Umbilical cord (tissue), 2 donors: ENCODE results near the gene RGL1. TPM values are rescaled to one million over a fixed set of nuclear protein-coding genes. Genes with fewer than 3 reads are reported as not detected.
"Not testable (repeated sequence)": the region's sequence is repeated elsewhere in the genome, so short reads cannot be mapped to it uniquely, and the experiment has no call there.

Source experiments
- DNase-seq: peaks from one replicate; pipeline ENCODE4 v3.0.0-alpha.2; 2015; ENCODE audit warnings: low spot score
- total RNA-seq: library from RNA; depleted of rRNA; stranded (reverse); fragments of >200 nt; gene quantifications from one replicate; pipeline ENCODE4 v1.2.3, GENCODE V29; 2014; ENCODE audit warnings: low replicate concordance; ENCODE audit not compliant: insufficient read depth

The RGL1 gene
- 30.8 TPM for total RNA-seq

- DNase-seq, result peak; percentile 89
These were observed at the start of gene RGL1 for GRCh38 chr1:183804916-183805841. Gene RGL1, plus strand, starts transcription at chr1:183805120. Its CDS starts 178 bp downstream, at chr1:183805298.

- DNase-seq, result no peak
These were observed 48.6 kb upstream of the RGL1 start for GRCh38 chr1:183756326-183756725.

- DNase-seq, result peak; percentile 29
These were observed 47.9 kb upstream of the RGL1 start for GRCh38 chr1:183757061-183757460.

DNA sequence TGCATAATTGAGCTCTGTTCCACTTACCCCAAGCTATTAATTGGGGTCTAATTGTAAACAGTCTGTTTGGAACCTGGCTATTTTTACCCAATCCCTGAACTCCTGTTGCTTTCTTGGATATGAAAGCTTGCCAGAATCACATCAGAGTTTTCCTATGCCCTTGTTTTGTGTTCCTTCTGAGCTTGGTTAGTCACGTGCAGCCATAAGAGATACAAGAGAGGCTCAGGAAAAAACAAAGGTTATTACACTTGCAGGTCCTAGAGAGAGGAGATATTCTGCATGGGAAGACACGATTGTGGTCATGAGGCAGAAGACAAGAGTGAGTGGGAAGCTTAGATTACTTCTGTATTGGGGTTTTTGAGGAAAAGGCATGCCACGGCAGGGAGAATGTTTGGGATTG, 46.0 kb upstream of the RGL1 start:
- DNase-seq, result no peak

DNA sequence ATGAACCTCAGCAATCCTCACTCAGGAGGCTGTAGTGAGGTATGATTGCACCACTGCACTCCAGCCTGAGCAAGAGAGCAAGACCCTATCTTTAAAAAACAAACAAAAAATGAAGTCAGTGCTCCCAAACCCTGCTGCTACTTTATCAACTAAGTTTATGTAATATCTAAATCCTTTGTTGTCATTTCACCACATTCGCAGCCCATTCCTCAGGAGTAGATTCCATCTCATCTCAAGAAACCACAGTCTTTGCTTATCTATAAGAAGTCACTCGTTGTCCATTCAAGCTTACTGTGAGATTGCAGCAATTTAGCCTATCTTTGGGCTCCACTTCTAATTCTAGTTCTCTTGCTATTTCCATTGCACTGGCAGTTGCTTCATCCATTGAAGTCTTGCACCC, 44.3 kb upstream of the RGL1 start:
- DNase-seq, result no peak

GRCh38 chr1:183761871-183762270, 43.0 kb upstream of the RGL1 start:
- no peak for DNase-seq

DNA sequence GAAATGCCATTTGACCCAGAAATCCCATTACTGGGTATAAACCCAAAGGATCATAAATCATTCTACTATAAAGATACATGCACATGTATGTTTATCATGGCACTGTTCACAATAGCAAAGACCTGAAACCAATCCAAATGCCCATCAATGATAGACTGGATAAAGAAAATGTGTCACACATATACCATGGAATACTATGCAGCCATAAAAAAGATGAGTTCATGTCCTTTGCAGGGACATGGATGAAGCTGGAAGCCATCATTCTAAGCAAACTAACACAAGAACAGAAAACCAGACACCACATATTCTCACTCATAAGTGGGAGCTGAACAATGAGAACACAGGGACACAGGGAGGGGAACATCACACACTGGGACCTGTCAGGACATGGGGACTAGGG, 42.1 kb upstream of the RGL1 start:
- DNase-seq, result not testable (repeated sequence)

DNA sequence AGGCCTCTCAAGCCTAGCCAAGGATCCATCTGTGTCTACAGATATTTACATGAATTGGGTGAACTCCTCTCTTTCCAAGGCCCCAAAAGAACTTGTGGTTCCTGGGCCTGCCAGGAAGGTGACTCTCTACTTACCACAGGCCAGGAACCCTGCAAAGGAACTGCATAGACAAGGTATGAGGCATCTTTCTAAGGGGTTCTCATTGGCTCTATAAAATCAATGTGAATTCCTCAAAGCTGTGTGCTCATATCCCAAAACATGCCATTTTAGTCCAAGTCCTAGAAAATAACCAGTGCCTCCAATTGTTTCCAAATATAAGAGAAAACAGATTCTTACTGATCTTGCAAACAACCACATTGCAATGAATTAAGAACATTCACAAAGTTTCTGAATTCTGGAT, 39.9 kb upstream of the RGL1 start:
- DNase-seq, result no peak

GRCh38 chr1:183769956-183770815, 34.7 kb upstream of the RGL1 start:
- no peak for DNase-seq

- DNase-seq, result no peak
These were observed 34.1 kb upstream of the RGL1 start for GRCh38 chr1:183770816-183771128.

DNA sequence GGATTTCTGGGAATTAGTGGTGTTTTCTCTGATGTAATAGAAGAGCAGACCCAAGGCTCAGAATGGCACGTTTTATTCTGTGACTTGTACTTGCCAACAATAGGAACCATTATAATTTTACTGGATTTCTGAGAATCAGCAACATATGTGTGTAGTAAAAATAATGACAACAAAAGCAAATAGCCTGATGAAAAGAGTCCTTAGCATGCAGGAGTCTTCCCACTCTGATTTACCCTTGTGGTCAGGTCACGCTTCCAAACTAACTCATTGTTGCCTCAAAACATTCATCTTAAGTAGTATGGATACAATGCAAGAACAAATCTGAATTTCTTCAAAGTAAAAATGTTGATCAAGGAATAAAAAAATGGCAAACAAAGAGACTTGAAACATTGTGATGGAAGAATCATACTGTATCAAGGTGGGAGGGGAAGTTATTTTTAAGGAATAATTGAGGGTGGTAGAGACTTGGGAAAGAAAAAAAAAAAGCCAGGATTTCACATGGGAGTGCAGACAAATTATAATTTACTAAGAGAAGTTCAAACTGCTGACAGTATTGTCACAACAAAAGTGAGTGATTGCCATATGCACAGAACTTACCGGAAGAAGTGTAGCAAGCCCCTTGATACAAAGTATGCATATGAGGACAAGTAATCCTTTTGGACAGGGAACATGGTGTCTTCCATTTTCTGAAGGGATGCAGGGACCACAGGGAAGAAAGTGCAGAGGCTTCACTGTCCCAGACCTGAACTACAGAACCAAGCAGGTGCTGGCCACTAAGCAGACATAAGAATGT, 31.2 kb upstream of the RGL1 start:
- no peak for DNase-seq

DNA sequence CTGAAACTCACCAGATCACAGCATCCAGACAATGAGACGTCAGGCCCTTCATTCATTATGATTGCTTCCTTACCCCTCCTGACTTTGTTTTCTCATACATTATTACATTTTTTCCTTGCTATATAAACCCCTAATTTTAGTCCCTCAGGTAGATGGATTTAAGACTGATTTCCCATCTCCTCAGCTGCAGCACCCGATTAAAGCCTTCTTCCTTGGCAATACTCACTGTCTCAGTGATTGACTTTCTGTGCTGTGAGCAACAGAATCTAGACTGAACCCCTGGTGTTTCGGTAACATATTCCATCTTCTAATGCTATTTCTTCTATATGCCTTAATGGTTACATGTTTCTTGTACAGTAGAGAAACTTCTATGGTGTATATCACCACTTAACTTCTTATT, 30.0 kb upstream of the RGL1 start:
- DNase-seq, result no peak

GRCh38 chr1:183776731-183777130, 28.2 kb upstream of the RGL1 start:
- no peak for DNase-seq

- DNase-seq, result no peak
These were observed 27.6 kb upstream of the RGL1 start for GRCh38 chr1:183777328-183777727.

DNA sequence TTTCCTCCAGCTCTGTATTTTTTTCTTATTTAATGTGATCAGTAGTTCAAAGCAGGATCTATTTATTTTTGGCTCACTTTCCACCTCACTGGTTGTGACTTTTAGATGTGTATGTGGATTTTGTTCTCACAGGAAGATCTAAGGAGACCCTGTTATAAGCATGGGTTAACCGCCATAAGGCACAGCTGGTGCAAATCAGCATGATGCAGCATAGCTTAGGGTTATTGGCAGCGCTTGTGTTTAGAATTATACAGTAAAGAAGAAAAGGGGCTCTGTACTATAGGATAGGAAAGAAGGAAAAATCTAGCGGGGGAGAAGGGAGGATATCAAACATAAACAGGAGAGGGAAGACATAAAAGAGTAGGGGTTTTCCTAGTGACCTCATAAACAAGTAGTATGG, 26.9 kb upstream of the RGL1 start:
- peak; percentile 40 for DNase-seq

DNA sequence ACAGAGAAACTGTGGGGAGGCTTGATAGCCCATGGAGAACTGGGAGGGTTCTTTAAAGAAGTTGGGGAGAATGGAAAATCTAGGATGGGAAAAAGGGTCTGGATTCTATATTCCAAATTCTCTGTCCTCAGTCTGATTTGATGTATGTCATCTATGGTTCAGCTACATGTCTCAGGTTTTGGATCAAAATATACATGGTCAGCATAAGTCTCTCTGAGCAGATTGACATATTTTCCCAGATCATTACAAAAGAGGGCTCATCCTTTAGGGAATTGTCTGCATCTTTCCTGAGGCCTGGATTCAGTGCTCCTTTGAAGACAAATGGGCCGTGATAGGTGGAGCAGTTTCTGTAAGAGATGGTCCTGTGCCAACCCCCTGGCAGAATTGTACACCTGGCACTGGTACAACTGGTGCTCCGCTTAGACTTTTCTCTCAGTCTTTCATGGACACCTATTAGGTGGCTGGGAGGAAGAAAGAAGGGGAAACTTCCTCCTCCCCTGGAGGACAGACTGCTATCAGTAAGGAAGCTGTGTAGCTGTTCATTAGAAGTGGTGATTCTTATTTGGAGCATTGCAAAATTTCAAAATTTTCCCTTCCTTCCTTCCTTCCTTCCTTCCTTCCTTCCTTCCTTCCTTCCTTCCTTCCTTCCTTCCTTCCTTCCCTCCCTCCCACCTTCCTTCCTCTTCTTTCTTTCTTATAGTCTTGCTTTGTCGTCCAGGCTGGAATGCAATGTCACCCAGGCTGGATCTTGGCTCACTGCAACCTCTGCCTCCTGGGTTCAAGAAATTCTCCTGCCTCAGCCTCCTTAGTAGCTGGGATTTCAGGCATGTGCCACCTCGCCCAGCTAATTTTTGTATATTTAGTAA, 26.1 kb upstream of the RGL1 start:
- no peak for DNase-seq

- DNase-seq, result no peak
These were observed 24.8 kb upstream of the RGL1 start for GRCh38 chr1:183780159-183780558.

GRCh38 chr1:183780757-183781156, 24.2 kb upstream of the RGL1 start:
- peak; percentile 62 for DNase-seq

DNA sequence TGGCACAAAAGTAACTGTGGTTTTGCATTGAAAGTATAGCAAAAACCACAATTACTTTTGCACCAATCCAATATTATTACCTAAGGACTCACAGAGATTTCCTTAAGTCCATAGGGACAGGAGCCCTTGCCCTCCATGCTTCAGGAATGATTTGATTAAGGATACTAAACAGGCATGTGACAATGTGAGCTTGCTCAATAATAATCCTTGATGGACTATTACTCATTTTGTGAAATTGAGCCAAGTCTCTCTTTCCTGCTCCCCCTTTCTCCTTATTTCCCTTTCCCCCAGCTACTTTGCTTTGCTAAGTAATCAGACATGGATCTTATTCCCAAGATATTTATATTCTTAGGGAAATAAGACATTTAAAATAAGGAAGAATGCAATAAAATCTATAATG, 21.6 kb upstream of the RGL1 start:
- DNase-seq, result no peak

- DNase-seq, result peak; percentile 73
These were observed 20.9 kb upstream of the RGL1 start for GRCh38 chr1:183783767-183784637.
